RWPE2 (cell line): ENCODE measurements around the gene FSTL1.

Source experiments
- ATAC-seq: fragments of 200-7000 bp; cut with Tn5 transposase; 3 replicates; pipeline ENCODE4 v1.9.1; 2021; ENCODE audit warnings: low read depth
- DNase-seq: peaks from one replicate; pipeline ENCODE4 v3.0.0-alpha.2; 2020; ENCODE audit warnings: low spot score
- H3K27ac ChIP-seq: fragments of 450-650 bp; 2 replicates; pipeline ENCODE4 v1.5.1; 2017; ENCODE audit warnings: mild to moderate bottlenecking; ENCODE audit not compliant: poor library complexity, severe bottlenecking
- H3K27me3 ChIP-seq: fragments of 250-450 bp; sonication (Bioruptor Pico); 2 replicates; pipeline ENCODE4 v1.5.1; 2021; ENCODE audit warnings: mild to moderate bottlenecking, moderate library complexity; ENCODE audit not compliant: insufficient read depth, poor library complexity, severe bottlenecking
- H3K36me3 ChIP-seq: fragments of 250-450 bp; sonication (Bioruptor Pico); 2 replicates; pipeline ENCODE4 v1.5.1; 2020; ENCODE audit warnings: low read depth, mild to moderate bottlenecking, moderate library complexity
- H3K4me1 ChIP-seq: fragments of 250-450 bp; sonication (Bioruptor Pico); 2 replicates; pipeline ENCODE4 v1.5.1; 2021; ENCODE audit warnings: mild to moderate bottlenecking, moderate library complexity; ENCODE audit not compliant: insufficient read depth, poor library complexity, severe bottlenecking
- H3K4me3 ChIP-seq: fragments of 250-450 bp; sonication (Bioruptor Pico); 2 replicates; pipeline ENCODE4 v1.5.1; 2021; ENCODE audit warnings: mild to moderate bottlenecking, moderate library complexity; ENCODE audit not compliant: severe bottlenecking
- H3K9me3 ChIP-seq: fragments of 250-450 bp; sonication (Bioruptor Pico); 2 replicates; pipeline ENCODE4 v1.5.1; 2021; ENCODE audit warnings: mild to moderate bottlenecking, moderate library complexity; ENCODE audit not compliant: severe bottlenecking
- TF ChIP-seq, protein P1 (sequence below): fragments of 450-650 bp; IDR thresholded peaks from one replicate; pipeline ENCODE4 v1.5.1; 2017; ENCODE audit warnings: mild to moderate bottlenecking, moderate library complexity; ENCODE audit not compliant: poor library complexity, severe bottlenecking

FSTL1 gene

GRCh38 chr3:120460181-120460790 lies 9.5 kb upstream of the FSTL1 start:
- TF ChIP-seq, protein P1, sequence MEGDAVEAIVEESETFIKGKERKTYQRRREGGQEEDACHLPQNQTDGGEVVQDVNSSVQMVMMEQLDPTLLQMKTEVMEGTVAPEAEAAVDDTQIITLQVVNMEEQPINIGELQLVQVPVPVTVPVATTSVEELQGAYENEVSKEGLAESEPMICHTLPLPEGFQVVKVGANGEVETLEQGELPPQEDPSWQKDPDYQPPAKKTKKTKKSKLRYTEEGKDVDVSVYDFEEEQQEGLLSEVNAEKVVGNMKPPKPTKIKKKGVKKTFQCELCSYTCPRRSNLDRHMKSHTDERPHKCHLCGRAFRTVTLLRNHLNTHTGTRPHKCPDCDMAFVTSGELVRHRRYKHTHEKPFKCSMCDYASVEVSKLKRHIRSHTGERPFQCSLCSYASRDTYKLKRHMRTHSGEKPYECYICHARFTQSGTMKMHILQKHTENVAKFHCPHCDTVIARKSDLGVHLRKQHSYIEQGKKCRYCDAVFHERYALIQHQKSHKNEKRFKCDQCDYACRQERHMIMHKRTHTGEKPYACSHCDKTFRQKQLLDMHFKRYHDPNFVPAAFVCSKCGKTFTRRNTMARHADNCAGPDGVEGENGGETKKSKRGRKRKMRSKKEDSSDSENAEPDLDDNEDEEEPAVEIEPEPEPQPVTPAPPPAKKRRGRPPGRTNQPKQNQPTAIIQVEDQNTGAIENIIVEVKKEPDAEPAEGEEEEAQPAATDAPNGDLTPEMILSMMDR = no peak
- H3K9me3 ChIP-seq = no peaks in the 10 kb centered on the region
- no peaks in the 10 kb centered on the region for H3K4me1 ChIP-seq
- DNase-seq = no peak
- H3K27ac ChIP-seq = no peak overlapping the region
- no peak overlapping the region for H3K4me3 ChIP-seq
- no peak for ATAC-seq
- no peaks in the 10 kb centered on the region for H3K27me3 ChIP-seq
- no peaks in the 10 kb centered on the region for H3K36me3 ChIP-seq

DNA sequence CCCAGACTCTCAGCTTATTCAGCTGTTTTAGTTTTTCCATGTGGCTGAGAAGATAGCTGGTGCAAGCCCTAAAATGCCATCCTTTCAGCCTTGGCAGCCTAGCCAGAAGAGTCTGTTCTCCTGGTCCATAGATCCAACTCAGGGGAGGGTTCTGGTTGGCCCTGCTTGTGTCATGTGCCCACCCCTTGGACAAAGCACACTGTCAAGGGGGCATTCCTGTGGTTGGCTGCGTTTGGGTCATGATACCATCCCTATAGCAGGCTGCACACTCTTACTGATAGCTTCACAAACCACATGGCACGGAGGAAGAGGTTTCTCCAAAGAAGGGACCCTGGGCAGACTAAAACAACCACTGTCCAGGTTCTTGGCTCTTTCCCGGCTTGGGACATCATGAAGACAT lies 8.4 kb upstream of the FSTL1 start:
- H3K27ac ChIP-seq = no peak overlapping the region
- no peaks in the 10 kb centered on the region for H3K27me3 ChIP-seq
- no peaks in the 10 kb centered on the region for H3K9me3 ChIP-seq
- H3K36me3 ChIP-seq = no peaks in the 10 kb centered on the region
- H3K4me3 ChIP-seq = no peak overlapping the region
- DNase-seq = no peak
- no peak for ATAC-seq
- no peaks in the 10 kb centered on the region for H3K4me1 ChIP-seq
- TF ChIP-seq, protein P1 = no peak

GRCh38 chr3:120457827-120458226 lies 7.0 kb upstream of the FSTL1 start:
- ATAC-seq (no peak), DNase-seq (no peak)
- Histone ChIP-seq H3K4me3 (no peak overlapping the region), H3K27ac (no peak overlapping the region), H3K27me3 (no peaks in the 10 kb centered on the region), H3K9me3 (no peaks in the 10 kb centered on the region), H3K4me1 (no peaks in the 10 kb centered on the region), H3K36me3 (no peaks in the 10 kb centered on the region)
- TF ChIP-seq, protein P1 = no peak

DNA sequence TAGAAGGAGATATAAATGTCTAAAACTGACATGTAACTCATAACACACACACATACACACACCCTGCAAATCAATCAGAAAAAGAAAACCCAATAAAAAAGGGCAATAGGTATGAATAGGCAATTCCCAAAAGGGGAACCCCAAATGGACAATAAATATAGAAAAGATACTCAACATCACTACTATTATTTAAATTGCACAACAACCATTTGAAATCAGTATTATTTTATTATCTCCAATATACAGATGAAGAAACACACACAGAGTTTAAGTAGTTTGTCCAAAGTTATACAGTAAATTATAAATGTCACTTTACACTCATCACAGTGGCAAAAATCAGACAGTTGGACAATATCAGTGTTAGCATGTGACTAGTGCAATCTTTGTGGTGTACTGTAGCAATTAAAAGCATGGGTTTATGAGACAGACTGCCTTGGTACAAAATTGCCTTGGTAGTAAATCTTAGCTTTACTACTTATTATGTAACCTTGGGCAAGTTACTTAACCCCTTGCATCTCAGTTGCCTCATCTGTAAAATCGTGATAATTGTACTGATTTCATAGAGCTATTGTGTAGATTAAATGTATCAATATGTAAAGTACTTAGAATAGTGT lies 3.4 kb upstream of the FSTL1 start:
- peaks cover 2% of the 10 kb centered on the region for H3K4me1 ChIP-seq
- H3K4me3 ChIP-seq = no peak overlapping the region
- H3K27me3 ChIP-seq = no peaks in the 10 kb centered on the region
- H3K27ac ChIP-seq = no peak overlapping the region
- DNase-seq (no peak), ATAC-seq (no peak)
- H3K36me3 ChIP-seq = no peaks in the 10 kb centered on the region
- H3K9me3 ChIP-seq = no peaks in the 10 kb centered on the region
- TF ChIP-seq, protein P1 = no peak

DNA sequence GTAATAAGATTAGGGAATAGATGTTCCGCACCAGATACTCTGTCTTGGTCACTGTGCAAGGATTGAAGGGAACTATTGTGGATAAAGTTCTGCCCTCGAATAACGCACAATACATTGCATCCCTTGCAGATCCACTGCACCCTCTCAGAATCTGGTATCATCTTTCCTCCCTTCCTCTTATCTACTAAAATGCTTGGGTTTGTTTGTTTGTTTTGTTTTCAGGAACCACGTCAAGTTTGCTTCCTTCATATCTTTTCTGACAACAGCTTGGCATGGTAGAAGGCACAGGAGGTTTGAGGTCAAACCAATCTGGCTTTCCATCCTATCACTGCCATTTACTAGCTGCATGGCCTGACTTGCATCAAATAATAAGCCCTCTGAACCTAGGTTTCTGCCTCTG lies 2.0 kb upstream of the FSTL1 start:
- ATAC-seq (no peak), DNase-seq (no peak)
- TF ChIP-seq, protein P1 = no peak
- Histone ChIP-seq H3K4me1 (peaks cover 11% of the 10 kb centered on the region), H3K4me3 (no peak overlapping the region), H3K27me3 (no peaks in the 10 kb centered on the region), H3K9me3 (no peaks in the 10 kb centered on the region), H3K27ac (no peak overlapping the region), H3K36me3 (no peaks in the 10 kb centered on the region)
